Neural cell (in vitro differentiated cells): ENCODE measurements around the gene DCTD. TPM values are rescaled to one million over a fixed set of nuclear protein-coding genes. Genes with fewer than 3 reads are reported as not detected.

Experiments used
- H2AFZ ChIP-seq: fragments of 200-600, 300-800 bp; sonication (generic), shearing (Covaris generic); 2 replicates; pipeline ENCODE4 v1.6.0; 2014; ENCODE audit warnings: low read depth, mild to moderate bottlenecking, antibody characterized with exemption, low read length, moderate library complexity
- H3F3A ChIP-seq: fragments of 200-600 bp; shearing (Covaris generic); 2 replicates; pipeline ENCODE4 v1.6.1; 2016; ENCODE audit warnings: mild to moderate bottlenecking, moderate library complexity, mixed read lengths, antibody characterized with exemption, low read length; ENCODE audit not compliant: insufficient read depth, poor library complexity, severe bottlenecking
- H3K27ac ChIP-seq: fragments of 200-600, 300-800 bp; sonication (generic), shearing (Covaris generic); 2 replicates; pipeline ENCODE4 v1.5.1; 2014; ENCODE audit warnings: mild to moderate bottlenecking, low read length, moderate library complexity
- H3K27me3 ChIP-seq: fragments of 300-800, 200-600 bp; sonication (generic), shearing (Covaris generic); 2 replicates; pipeline ENCODE4 v1.6.0; 2014; ENCODE audit warnings: mild to moderate bottlenecking, low read depth, low read length, moderate library complexity; ENCODE audit not compliant: insufficient read depth
- H3K36me3 ChIP-seq: fragments of 300-800, 200-600 bp; sonication (generic), shearing (Covaris generic); 2 replicates; pipeline ENCODE4 v1.5.1; 2014; ENCODE audit warnings: mild to moderate bottlenecking, antibody characterized with exemption, low read length, moderate library complexity; ENCODE audit not compliant: insufficient read depth
- H3K4me2 ChIP-seq: fragments of 300-800, 200-600 bp; sonication (generic), shearing (Covaris generic); 2 replicates; pipeline ENCODE4 v1.6.0; 2014; ENCODE audit warnings: mild to moderate bottlenecking, low read length
- H3K4me3 ChIP-seq: fragments of 300-800, 200-600 bp; sonication (generic), shearing (Covaris generic); 2 replicates; pipeline ENCODE4 v1.5.1; 2014; ENCODE audit warnings: mild to moderate bottlenecking, low read length, moderate library complexity
- H3K79me2 ChIP-seq: fragments of 200-600 bp; shearing (Covaris generic); replicated peaks from 2 replicates; pipeline ENCODE4 v1.6.0; 2014; ENCODE audit warnings: mild to moderate bottlenecking, low read length, moderate library complexity; ENCODE audit not compliant: insufficient read depth
- H3K9ac ChIP-seq: fragments of 300-800, 200-600 bp; sonication (generic), shearing (Covaris generic); 2 replicates; pipeline ENCODE4 v1.6.1; 2016; ENCODE audit warnings: mild to moderate bottlenecking, low read length, mixed read lengths
- H3K9me2 ChIP-seq: fragments of 200-600 bp; shearing (Covaris generic); 2 replicates; pipeline ENCODE4 v1.6.1; 2016; ENCODE audit warnings: mild to moderate bottlenecking, low read length, mixed read lengths; ENCODE audit not compliant: insufficient read depth
- H3K9me3 ChIP-seq: fragments of 200-600, 300-800 bp; sonication (generic), shearing (Covaris generic); 2 replicates; pipeline ENCODE4 v1.6.1; 2016; ENCODE audit warnings: mild to moderate bottlenecking, mixed run types, low read length, moderate library complexity, mixed read lengths
- H4K20me1 ChIP-seq: fragments of 200-600 bp; shearing (Covaris generic); 2 replicates; pipeline ENCODE4 v1.6.1; 2016; ENCODE audit warnings: mild to moderate bottlenecking, mixed run types; ENCODE audit not compliant: insufficient read depth
- EP300 ChIP-seq: fragments of 450-650 bp; conservative IDR thresholded peaks from 2 replicates; pipeline ENCODE4 v1.6.1; 2014; ENCODE audit warnings: antibody characterized with exemption, mild to moderate bottlenecking, moderate library complexity; ENCODE audit not compliant: poor library complexity, severe bottlenecking
- EZH2 ChIP-seq: fragments of 200-600, 300-800 bp; shearing (Covaris generic), sonication (generic); IDR thresholded peaks from 2 replicates; pipeline ENCODE4 v1.6.1; 2014; ENCODE audit warnings: antibody characterized with exemption, low read length, borderline replicate concordance, mild to moderate bottlenecking; ENCODE audit not compliant: insufficient read depth, poor library complexity, severe bottlenecking
- MXI1 ChIP-seq: fragments of 450-650 bp; conservative IDR thresholded peaks from 2 replicates; pipeline ENCODE4 v1.6.1; 2014; ENCODE audit warnings: antibody characterized with exemption, mild to moderate bottlenecking; ENCODE audit not compliant: poor library complexity, severe bottlenecking
- POLR2AphosphoS5 ChIP-seq: IDR thresholded peaks from 2 replicates; pipeline ENCODE4 v1.6.1; 2012
- RAD21 ChIP-seq: fragments of 450-650 bp; conservative IDR thresholded peaks from 2 replicates; pipeline ENCODE4 v1.6.1; 2014; ENCODE audit warnings: antibody characterized with exemption, mild to moderate bottlenecking, moderate library complexity
- SMC3 ChIP-seq: fragments of 450-650 bp; conservative IDR thresholded peaks from 2 replicates; pipeline ENCODE4 v1.6.1; 2014; ENCODE audit warnings: antibody characterized with exemption, mild to moderate bottlenecking, moderate library complexity; ENCODE audit not compliant: poor library complexity
- TAF1 ChIP-seq: IDR thresholded peaks from 2 replicates; pipeline ENCODE4 v1.6.1; 2012; ENCODE audit warnings: low read depth
- polyA plus RNA-seq: library from polyadenylated mRNA; depleted of rRNA; stranded (reverse); fragments of >200 nt; gene quantifications from 2 replicates; pipeline ENCODE4 v1.2.3, GENCODE V29; 2014
- TF ChIP-seq, protein P1 (sequence below): fragments of 450-650 bp; IDR thresholded peaks from 2 replicates; pipeline ENCODE4 v1.5.1; 2014; ENCODE audit warnings: antibody characterized with exemption, mild to moderate bottlenecking, moderate library complexity; ENCODE audit not compliant: poor library complexity, severe bottlenecking
- TF ChIP-seq, protein P2 (sequence below): IDR thresholded peaks from 2 replicates; pipeline ENCODE4 v1.6.1; 2012; ENCODE audit warnings: borderline replicate concordance

The DCTD gene
- polyA plus RNA-seq, 1 donor from 2014 or later = 26.4 TPM

DNA sequence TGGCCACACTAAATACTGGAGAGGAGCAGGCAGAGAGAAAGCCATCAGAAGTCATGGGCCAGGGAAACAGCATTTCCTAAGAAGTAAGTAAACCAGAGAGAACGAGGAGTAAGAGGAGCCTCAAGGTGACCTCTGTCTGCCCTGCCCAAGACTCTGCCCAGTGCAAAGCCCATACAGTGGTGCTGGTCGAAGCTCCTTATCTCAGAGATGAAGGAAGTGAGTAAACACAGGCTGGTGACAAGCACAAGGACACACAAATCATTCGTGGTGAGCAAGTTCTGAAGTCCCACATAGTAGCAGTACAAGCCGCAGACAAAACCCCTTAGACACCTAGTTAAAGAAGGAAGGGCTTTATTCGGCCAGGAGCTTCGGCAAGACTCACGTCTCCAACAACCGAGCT lies 62.7 kb downstream of the DCTD start:
- Histone ChIP-seq H3K79me2 (no peaks in the 10 kb centered on the region), H3K4me2 (no peak overlapping the region), H3K36me3 (no peaks in the 10 kb centered on the region), H3K9me3 (no peaks in the 10 kb centered on the region), H3K9me2 (no peaks in the 10 kb centered on the region), H2AFZ (no peak overlapping the region), H3F3A (no peaks in the 10 kb centered on the region), H3K27ac (peak overlapping the region; percentile 49), H3K4me3 (peak overlapping the region; percentile 34), H3K9ac (peak overlapping the region; percentile 12), H3K27me3 (no peaks in the 10 kb centered on the region), H4K20me1 (no peaks in the 10 kb centered on the region)
- TF ChIP-seq RAD21 (no peak), POLR2AphosphoS5 (no peak), EZH2 (no peak), SMC3 (no peak), TAF1 (no peak), EP300 (no peak), MXI1 (no peak)
- TF ChIP-seq, protein P1, sequence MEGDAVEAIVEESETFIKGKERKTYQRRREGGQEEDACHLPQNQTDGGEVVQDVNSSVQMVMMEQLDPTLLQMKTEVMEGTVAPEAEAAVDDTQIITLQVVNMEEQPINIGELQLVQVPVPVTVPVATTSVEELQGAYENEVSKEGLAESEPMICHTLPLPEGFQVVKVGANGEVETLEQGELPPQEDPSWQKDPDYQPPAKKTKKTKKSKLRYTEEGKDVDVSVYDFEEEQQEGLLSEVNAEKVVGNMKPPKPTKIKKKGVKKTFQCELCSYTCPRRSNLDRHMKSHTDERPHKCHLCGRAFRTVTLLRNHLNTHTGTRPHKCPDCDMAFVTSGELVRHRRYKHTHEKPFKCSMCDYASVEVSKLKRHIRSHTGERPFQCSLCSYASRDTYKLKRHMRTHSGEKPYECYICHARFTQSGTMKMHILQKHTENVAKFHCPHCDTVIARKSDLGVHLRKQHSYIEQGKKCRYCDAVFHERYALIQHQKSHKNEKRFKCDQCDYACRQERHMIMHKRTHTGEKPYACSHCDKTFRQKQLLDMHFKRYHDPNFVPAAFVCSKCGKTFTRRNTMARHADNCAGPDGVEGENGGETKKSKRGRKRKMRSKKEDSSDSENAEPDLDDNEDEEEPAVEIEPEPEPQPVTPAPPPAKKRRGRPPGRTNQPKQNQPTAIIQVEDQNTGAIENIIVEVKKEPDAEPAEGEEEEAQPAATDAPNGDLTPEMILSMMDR = no peak
- TF ChIP-seq, protein P2, sequence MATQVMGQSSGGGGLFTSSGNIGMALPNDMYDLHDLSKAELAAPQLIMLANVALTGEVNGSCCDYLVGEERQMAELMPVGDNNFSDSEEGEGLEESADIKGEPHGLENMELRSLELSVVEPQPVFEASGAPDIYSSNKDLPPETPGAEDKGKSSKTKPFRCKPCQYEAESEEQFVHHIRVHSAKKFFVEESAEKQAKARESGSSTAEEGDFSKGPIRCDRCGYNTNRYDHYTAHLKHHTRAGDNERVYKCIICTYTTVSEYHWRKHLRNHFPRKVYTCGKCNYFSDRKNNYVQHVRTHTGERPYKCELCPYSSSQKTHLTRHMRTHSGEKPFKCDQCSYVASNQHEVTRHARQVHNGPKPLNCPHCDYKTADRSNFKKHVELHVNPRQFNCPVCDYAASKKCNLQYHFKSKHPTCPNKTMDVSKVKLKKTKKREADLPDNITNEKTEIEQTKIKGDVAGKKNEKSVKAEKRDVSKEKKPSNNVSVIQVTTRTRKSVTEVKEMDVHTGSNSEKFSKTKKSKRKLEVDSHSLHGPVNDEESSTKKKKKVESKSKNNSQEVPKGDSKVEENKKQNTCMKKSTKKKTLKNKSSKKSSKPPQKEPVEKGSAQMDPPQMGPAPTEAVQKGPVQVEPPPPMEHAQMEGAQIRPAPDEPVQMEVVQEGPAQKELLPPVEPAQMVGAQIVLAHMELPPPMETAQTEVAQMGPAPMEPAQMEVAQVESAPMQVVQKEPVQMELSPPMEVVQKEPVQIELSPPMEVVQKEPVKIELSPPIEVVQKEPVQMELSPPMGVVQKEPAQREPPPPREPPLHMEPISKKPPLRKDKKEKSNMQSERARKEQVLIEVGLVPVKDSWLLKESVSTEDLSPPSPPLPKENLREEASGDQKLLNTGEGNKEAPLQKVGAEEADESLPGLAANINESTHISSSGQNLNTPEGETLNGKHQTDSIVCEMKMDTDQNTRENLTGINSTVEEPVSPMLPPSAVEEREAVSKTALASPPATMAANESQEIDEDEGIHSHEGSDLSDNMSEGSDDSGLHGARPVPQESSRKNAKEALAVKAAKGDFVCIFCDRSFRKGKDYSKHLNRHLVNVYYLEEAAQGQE = no peak

DNA sequence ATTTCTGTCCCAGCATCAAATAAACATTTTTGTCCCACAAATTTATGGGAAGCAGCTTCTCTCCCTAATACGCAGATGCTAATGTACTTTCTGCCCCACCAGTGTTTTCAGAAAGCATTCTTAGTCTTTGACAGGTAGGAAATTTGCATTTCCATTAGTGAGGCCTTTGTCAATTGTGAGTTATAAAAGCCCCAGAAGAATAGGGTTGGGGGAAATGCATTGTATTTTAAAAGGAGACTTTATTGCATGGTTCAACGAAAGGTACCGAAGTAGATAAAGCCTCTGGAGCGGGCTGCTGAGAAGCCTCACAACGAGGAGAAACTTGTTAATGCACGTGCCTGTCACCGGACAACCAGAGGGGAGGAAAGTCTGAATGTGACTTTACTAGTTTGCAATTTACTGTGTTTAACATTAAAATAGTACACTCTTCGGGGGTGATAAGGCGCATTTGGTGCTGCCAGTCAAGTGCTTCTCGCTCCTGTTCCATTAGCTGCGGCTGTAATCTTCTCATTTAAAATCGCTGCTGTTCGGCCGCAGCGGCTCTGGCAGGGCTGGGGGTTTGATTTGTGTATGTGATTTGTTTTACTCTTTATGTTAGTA lies 63.4 kb downstream of the DCTD start:
- Histone ChIP-seq H3K36me3 (no peaks in the 10 kb centered on the region), H3F3A (no peaks in the 10 kb centered on the region), H3K9me3 (no peaks in the 10 kb centered on the region), H4K20me1 (no peaks in the 10 kb centered on the region), H3K4me3 (peak overlapping the region; percentile 34), H3K27me3 (no peaks in the 10 kb centered on the region), H3K4me2 (no peak overlapping the region), H2AFZ (no peak overlapping the region), H3K79me2 (no peaks in the 10 kb centered on the region), H3K9me2 (no peaks in the 10 kb centered on the region), H3K9ac (peak overlapping the region; percentile 12), H3K27ac (peak overlapping the region; percentile 49)
- TF ChIP-seq MXI1 (no peak), EZH2 (no peak), RAD21 (no peak), POLR2AphosphoS5 (no peak), TAF1 (no peak), EP300 (no peak), SMC3 (no peak)
- TF ChIP-seq, protein P2 = no peak
- TF ChIP-seq, protein P1 = no peak
